Measurements from ENCODE around the gene NDUFS7.

NDUFS7 gene

GRCh38 chr19:1369214-1369805 is 14.4 kb upstream of the NDUFS7 start:
- no peak for TF ChIP-seq TCF12 (IDR thresholded peaks at IDR 0.05; ENCODE audit: low read depth)

- peak; percentile 93 for TF ChIP-seq CEBPB (IDR thresholded peaks at IDR 0.05)
- no peak for TF ChIP-seq ZBTB7A (IDR thresholded peaks at IDR 0.05; ENCODE audit: low read depth)
- no peak for TF ChIP-seq NFIC (IDR thresholded peaks at IDR 0.05)
- peak; percentile 66 for TF ChIP-seq EP300 (IDR thresholded peaks at IDR 0.05; ENCODE audit: borderline replicate concordance)
- TF ChIP-seq TCF12 (IDR thresholded peaks at IDR 0.05; ENCODE audit: low read depth), result peak; percentile 64; the same call in 1 of the 2 replicates
- TF ChIP-seq TAF1 (IDR thresholded peaks at IDR 0.05; ENCODE audit: low read depth), result no peak
- TF ChIP-seq MAX (IDR thresholded peaks at IDR 0.05), result peak; percentile 94
- TF ChIP-seq YY1 (IDR thresholded peaks at IDR 0.05; ENCODE audit: low read depth), result peak; percentile 20; the same call in 1 of the 2 replicates
- 0 out of 2 replicates have a peak, but pooled peaks have one; percentile 15 for TF ChIP-seq TEAD4 (IDR thresholded peaks at IDR 0.05)
- no peak for TF ChIP-seq REST (IDR thresholded peaks at IDR 0.05; ENCODE audit: low read depth)
- peak; percentile 95 for TF ChIP-seq USF1 (IDR thresholded peaks at IDR 0.05)
These were observed 12.9 kb upstream of the NDUFS7 start for GRCh38 chr19:1370579-1371361.

GRCh38 chr19:1373042-1373533 is 10.6 kb upstream of the NDUFS7 start:
- no peak for TF ChIP-seq REST (IDR thresholded peaks at IDR 0.05; ENCODE audit: low read depth)
- no peak for TF ChIP-seq EGR1 (IDR thresholded peaks at IDR 0.05)
- TF ChIP-seq NFIC (IDR thresholded peaks at IDR 0.05), result no peak
- TF ChIP-seq TEAD4 (IDR thresholded peaks at IDR 0.05), result no peak
- TF ChIP-seq ZBTB7A (IDR thresholded peaks at IDR 0.05; ENCODE audit: low read depth), result no peak
- TF ChIP-seq YY1 (IDR thresholded peaks at IDR 0.05; ENCODE audit: low read depth), result no peak
- no peak for TF ChIP-seq FOXM1 (IDR thresholded peaks at IDR 0.05; ENCODE audit: borderline replicate concordance, low read depth)
- no peak for TF ChIP-seq TAF1 (IDR thresholded peaks at IDR 0.05; ENCODE audit: low read depth)
- no peak for TF ChIP-seq USF1 (IDR thresholded peaks at IDR 0.05)
- no peak for TF ChIP-seq MAX (IDR thresholded peaks at IDR 0.05)
- no peak for TF ChIP-seq EP300 (IDR thresholded peaks at IDR 0.05; ENCODE audit: borderline replicate concordance)
- TF ChIP-seq RAD21 (IDR thresholded peaks at IDR 0.05; ENCODE audit: low read depth), result no peak
- no peak for TF ChIP-seq TCF12 (IDR thresholded peaks at IDR 0.05; ENCODE audit: low read depth)
- TF ChIP-seq CEBPB (IDR thresholded peaks at IDR 0.05), result no peak
- no peak for TF ChIP-seq CREB1 (IDR thresholded peaks at IDR 0.05; ENCODE audit: low read depth)

GRCh38 chr19:1373534-1374249 is 10.0 kb upstream of the NDUFS7 start:
- TF ChIP-seq EP300 (IDR thresholded peaks at IDR 0.05; ENCODE audit: borderline replicate concordance) (peak; percentile 66; the same call in 1 of the 2 replicates), TEAD4 (IDR thresholded peaks at IDR 0.05) (0 out of 2 replicates have a peak, but pooled peaks have one; percentile 53), CEBPB (IDR thresholded peaks at IDR 0.05) (no peak), NFIC (IDR thresholded peaks at IDR 0.05) (peak; percentile 94), TAF1 (IDR thresholded peaks at IDR 0.05; ENCODE audit: low read depth) (peak; percentile 21; the same call in 1 of the 2 replicates), TCF12 (IDR thresholded peaks at IDR 0.05; ENCODE audit: low read depth) (peak; percentile 82), RAD21 (IDR thresholded peaks at IDR 0.05; ENCODE audit: low read depth) (no peak), ZBTB7A (IDR thresholded peaks at IDR 0.05; ENCODE audit: low read depth) (0 out of 2 replicates have a peak, but pooled peaks have one; percentile 46), EGR1 (IDR thresholded peaks at IDR 0.05) (peak; percentile 76; the same call in 1 of the 2 replicates)

- TF ChIP-seq MAX (IDR thresholded peaks at IDR 0.05), result no peak
- no peak for TF ChIP-seq CREB1 (IDR thresholded peaks at IDR 0.05; ENCODE audit: low read depth)
- no peak for TF ChIP-seq TCF12 (IDR thresholded peaks at IDR 0.05; ENCODE audit: low read depth)
- TF ChIP-seq USF1 (IDR thresholded peaks at IDR 0.05), result no peak
- TF ChIP-seq FOXM1 (IDR thresholded peaks at IDR 0.05; ENCODE audit: borderline replicate concordance, low read depth), result no peak
- TF ChIP-seq NFIC (IDR thresholded peaks at IDR 0.05), result no peak
These were observed 9.5 kb upstream of the NDUFS7 start for GRCh38 chr19:1374250-1374577.
